WTC11 (cell line): Measurements from ENCODE around the gene PLTP.
"Not testable (repeated sequence)": the region's sequence is repeated elsewhere in the genome, so short reads cannot be mapped to it uniquely, and the experiment has no call there.

Source experiments
- CREM ChIP-seq: sonication (generic); formaldehyde crosslinking; IDR thresholded peaks from 2 replicates; pipeline ENCODE4 v1.8.1; 2022; ENCODE audit warnings: mild to moderate bottlenecking, missing genetic modification reagents, moderate library complexity
- CTCF ChIP-seq: fragments of 200-600 bp; IDR thresholded peaks from 2 replicates; pipeline ENCODE4 v1.8.0; 2022; ENCODE audit warnings: antibody characterized with exemption
- E2F5 ChIP-seq: sonication (generic); formaldehyde crosslinking; IDR thresholded peaks from 2 replicates; pipeline ENCODE4 v1.8.1; 2022; ENCODE audit warnings: mild to moderate bottlenecking, moderate library complexity, missing genetic modification reagents
- MYBL2 ChIP-seq: sonication (generic); formaldehyde crosslinking; IDR thresholded peaks from 2 replicates; pipeline ENCODE4 v1.8.1; 2023; ENCODE audit warnings: mild to moderate bottlenecking, moderate library complexity, missing genetic modification reagents
- NR1H2 ChIP-seq: sonication (generic); formaldehyde crosslinking; IDR thresholded peaks from 2 replicates; pipeline ENCODE4 v1.9.0; 2021; ENCODE audit warnings: mild to moderate bottlenecking, moderate library complexity, missing genetic modification reagents
- ZNF121 ChIP-seq: sonication (generic); formaldehyde crosslinking; IDR thresholded peaks from 2 replicates; pipeline ENCODE4 v1.8.0; 2023; ENCODE audit warnings: missing genetic modification reagents
- ZNF232 ChIP-seq: sonication (generic); formaldehyde crosslinking; IDR thresholded peaks from 2 replicates; pipeline ENCODE4 v1.8.0; 2022; ENCODE audit warnings: mild to moderate bottlenecking, missing genetic modification reagents
- TF ChIP-seq, protein P1 (sequence below): sonication (generic); formaldehyde crosslinking; IDR thresholded peaks from 2 replicates; pipeline ENCODE4 v1.8.0; 2022; ENCODE audit warnings: mild to moderate bottlenecking, missing genetic modification reagents
- TF ChIP-seq, protein P2 (sequence below): sonication (generic); formaldehyde crosslinking; IDR thresholded peaks from 2 replicates; pipeline ENCODE4 v1.8.1; 2022; ENCODE audit warnings: low read depth, missing genetic modification reagents, borderline replicate concordance
- TF ChIP-seq, protein P3 (sequence below): fragments of 250-450 bp; sonication (Bioruptor Pico); IDR thresholded peaks from 2 replicates; pipeline ENCODE4 v1.8.0; 2021; ENCODE audit warnings: mild to moderate bottlenecking
- TF ChIP-seq, protein P4 (sequence below): sonication (generic); formaldehyde crosslinking; IDR thresholded peaks from 2 replicates; pipeline ENCODE4 v1.8.0; 2023; ENCODE audit warnings: missing genetic modification reagents

GRCh38 chr20:45901332-45901731 lies 10.6 kb downstream of the PLTP start:
- TF ChIP-seq CTCF; ZNF121; E2F5 (CRISPR knock-in tag); CREM (CRISPR knock-in tag); NR1H2; MYBL2 (CRISPR knock-in tag); ZNF232 (CRISPR knock-in tag): not testable (repeated sequence)
- TF ChIP-seq, protein P1, sequence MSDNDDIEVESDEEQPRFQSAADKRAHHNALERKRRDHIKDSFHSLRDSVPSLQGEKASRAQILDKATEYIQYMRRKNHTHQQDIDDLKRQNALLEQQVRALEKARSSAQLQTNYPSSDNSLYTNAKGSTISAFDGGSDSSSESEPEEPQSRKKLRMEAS (CRISPR knock-in tag), result not testable (repeated sequence)
- TF ChIP-seq, protein P2, sequence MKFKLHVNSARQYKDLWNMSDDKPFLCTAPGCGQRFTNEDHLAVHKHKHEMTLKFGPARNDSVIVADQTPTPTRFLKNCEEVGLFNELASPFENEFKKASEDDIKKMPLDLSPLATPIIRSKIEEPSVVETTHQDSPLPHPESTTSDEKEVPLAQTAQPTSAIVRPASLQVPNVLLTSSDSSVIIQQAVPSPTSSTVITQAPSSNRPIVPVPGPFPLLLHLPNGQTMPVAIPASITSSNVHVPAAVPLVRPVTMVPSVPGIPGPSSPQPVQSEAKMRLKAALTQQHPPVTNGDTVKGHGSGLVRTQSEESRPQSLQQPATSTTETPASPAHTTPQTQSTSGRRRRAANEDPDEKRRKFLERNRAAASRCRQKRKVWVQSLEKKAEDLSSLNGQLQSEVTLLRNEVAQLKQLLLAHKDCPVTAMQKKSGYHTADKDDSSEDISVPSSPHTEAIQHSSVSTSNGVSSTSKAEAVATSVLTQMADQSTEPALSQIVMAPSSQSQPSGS (CRISPR knock-in tag), result not testable (repeated sequence)
- TF ChIP-seq, protein P3, sequence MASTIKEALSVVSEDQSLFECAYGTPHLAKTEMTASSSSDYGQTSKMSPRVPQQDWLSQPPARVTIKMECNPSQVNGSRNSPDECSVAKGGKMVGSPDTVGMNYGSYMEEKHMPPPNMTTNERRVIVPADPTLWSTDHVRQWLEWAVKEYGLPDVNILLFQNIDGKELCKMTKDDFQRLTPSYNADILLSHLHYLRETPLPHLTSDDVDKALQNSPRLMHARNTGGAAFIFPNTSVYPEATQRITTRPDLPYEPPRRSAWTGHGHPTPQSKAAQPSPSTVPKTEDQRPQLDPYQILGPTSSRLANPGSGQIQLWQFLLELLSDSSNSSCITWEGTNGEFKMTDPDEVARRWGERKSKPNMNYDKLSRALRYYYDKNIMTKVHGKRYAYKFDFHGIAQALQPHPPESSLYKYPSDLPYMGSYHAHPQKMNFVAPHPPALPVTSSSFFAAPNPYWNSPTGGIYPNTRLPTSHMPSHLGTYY (CRISPR knock-in tag), result not testable (repeated sequence)
- TF ChIP-seq, protein P4, sequence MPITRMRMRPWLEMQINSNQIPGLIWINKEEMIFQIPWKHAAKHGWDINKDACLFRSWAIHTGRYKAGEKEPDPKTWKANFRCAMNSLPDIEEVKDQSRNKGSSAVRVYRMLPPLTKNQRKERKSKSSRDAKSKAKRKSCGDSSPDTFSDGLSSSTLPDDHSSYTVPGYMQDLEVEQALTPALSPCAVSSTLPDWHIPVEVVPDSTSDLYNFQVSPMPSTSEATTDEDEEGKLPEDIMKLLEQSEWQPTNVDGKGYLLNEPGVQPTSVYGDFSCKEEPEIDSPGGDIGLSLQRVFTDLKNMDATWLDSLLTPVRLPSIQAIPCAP (CRISPR knock-in tag), result not testable (repeated sequence)
